Aorta (tissue), 5 donors: ENCODE results near the gene TRIM75. TPM values are rescaled to one million over a fixed set of nuclear protein-coding genes. Genes with fewer than 3 reads are reported as not detected.
"Not testable (repeated sequence)": the region's sequence is repeated elsewhere in the genome, so short reads cannot be mapped to it uniquely, and the experiment has no call there.

ENCODE experiments used
- ATAC-seq: fragments of 200-7000 bp; cut with Tn5 transposase; one replicate; pipeline ENCODE4 v1.9.1; 2022; ENCODE audit warnings: moderate library complexity; ENCODE audit not compliant: low FRiP score
- DNase-seq, 2 donors: peaks; one replicate each; pipeline ENCODE4 v3.0.0-alpha.2; 2020
- H3K27ac ChIP-seq, 2 donors: one replicate each; pipeline ENCODE4 v1.5.1; 2013; ENCODE audit warnings: low read length in 2 of 2, mild to moderate bottlenecking in 2 of 2, moderate library complexity in 2 of 2, control low read depth in 1 of 2, inconsistent platforms in 1 of 2, low read depth in 1 of 2
- H3K27me3 ChIP-seq, 2 donors: one replicate each; pipeline ENCODE4 v1.6.1; 2013; ENCODE audit warnings: control low read depth in 1 of 2, low read length in 1 of 2, mild to moderate bottlenecking in 1 of 2, moderate library complexity in 1 of 2; ENCODE audit not compliant: insufficient read depth in 2 of 2, control insufficient read depth in 1 of 2
- H3K36me3 ChIP-seq, 2 donors: one replicate each; pipeline ENCODE4 v1.6.1; 2013; ENCODE audit warnings: control low read depth in 1 of 2, low read length in 1 of 2, mild to moderate bottlenecking in 1 of 2; ENCODE audit not compliant: insufficient read depth in 2 of 2, control insufficient read depth in 1 of 2
- H3K4me1 ChIP-seq, 2 donors: one replicate each; pipeline ENCODE4 v1.6.1; 2013; ENCODE audit warnings: low read length in 2 of 2, control low read depth in 1 of 2, mild to moderate bottlenecking in 1 of 2, moderate library complexity in 1 of 2; ENCODE audit not compliant: insufficient read depth in 2 of 2, control insufficient read depth in 1 of 2
- H3K4me3 ChIP-seq, 2 donors: one replicate each; pipeline ENCODE4 v1.5.1; 2013; ENCODE audit warnings: low read length in 2 of 2, control low read depth in 1 of 2, mild to moderate bottlenecking in 1 of 2
- H3K9me3 ChIP-seq: one replicate; pipeline ENCODE4 v1.6.1; 2013; ENCODE audit warnings: mild to moderate bottlenecking, low read length; ENCODE audit not compliant: control insufficient read depth
- WGBS, 2 donors: extraction: QIAGEN DNeasy Blood & Tissue Kit; methylation state at CpG; one replicate each; pipeline ENCODE4 v1.1.7; 2013; 5-methylcytosine and 5-hydroxymethylcytosine counted together
- intact Hi-C, 2 donors: fragments of 100-400 bp; cut with DNase I; formaldehyde crosslinking; loops; one replicate each; pipeline versions ENCODE4 v1.14.2 to v1.15.0; 2022
- polyA plus RNA-seq, 2 donors: library from polyadenylated mRNA; stranded (reverse); fragments of 200-250 nt; gene quantifications; one replicate each; pipeline ENCODE4 v1.2.3, GENCODE V29; 2013
- total RNA-seq, 2 donors: library from RNA; stranded (reverse); fragmentation: NEBNext Ultra II Directional; extraction: Animal tissue kit (Norgen Biotek cat#: 25700); gene quantifications; one replicate each; pipeline ENCODE4 v1.2.1, GENCODE V29; 2021
- donor health status: healthy with polysubstance abuse.
- donor health status: Bipolar disorder and iron deficiency.
- donor health status: DM: no; HTN: no; CAD: no.
- donor health status: DM: no; HTN: no; CAD: no.
- donor health status: DM: yes; HTN: yes; CAD: no.

The TRIM75 gene
- total and polyA plus RNA-seq, 4 donors = not detected

DNA sequence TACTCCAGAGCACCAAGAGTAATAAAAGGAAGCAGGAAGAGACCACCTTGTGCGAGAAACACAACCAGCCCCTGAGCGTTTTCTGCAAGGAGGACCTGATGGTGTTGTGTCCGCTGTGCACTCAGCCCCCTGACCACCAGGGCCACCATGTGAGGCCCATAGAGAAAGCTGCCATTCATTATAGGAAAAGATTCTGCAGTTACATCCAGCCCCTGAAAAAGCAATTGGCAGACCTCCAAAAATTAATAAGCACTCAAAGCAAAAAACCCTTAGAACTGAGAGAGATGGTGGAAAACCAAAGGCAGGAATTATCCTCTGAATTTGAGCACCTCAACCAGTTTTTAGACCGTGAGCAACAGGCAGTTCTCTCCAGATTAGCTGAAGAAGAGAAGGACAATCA is 5.7 kb downstream of the TRIM75 start:
- Histone ChIP-seq H3K9me3 (no peaks in the 10 kb centered on the region), H3K36me3 (no peaks in the 10 kb centered on the region), H3K4me3 (no peak overlapping the region), H3K4me1 (no peaks in the 10 kb centered on the region), H3K27me3 (peaks cover 0 to 5% of the 10 kb centered on the region in 2 donors), H3K27ac (no peak overlapping the region)
- DNase-seq (no peak), ATAC-seq (no peak)
- WGBS, 2 donors = 85% methylated on average over 4 of the region's 4 CpGs
- intact Hi-C loops = no loop called here

DNA sequence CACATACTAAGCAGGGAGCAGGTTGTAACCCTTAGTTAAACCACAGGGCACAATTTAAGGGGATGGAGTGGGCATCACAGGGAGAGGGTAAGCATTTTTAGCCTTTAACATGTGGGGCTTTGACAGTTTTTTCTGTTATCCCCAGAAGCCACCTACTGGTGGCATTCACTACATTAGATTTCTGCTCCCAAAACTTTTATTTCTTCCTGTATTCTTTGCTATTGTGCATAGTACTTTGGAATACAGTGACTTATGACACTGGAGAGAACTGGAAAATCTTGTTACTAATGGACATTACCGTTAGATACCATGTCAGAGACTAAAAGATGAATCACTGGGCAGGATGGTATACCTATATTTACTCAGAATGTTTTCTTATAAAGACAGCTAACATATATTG is 7.3 kb downstream of the TRIM75 start:
- Histone ChIP-seq H3K9me3 (no peaks in the 10 kb centered on the region), H3K36me3 (no peaks in the 10 kb centered on the region), H3K4me3 (no peak overlapping the region), H3K27me3 (peaks cover 0 to 2% of the 10 kb centered on the region in 2 donors), H3K4me1 (no peaks in the 10 kb centered on the region), H3K27ac (no peak overlapping the region)
- WGBS, 2 donors = 47 to 57% methylated on average over 1 of the region's 1 CpG
- ATAC-seq (no peak), DNase-seq (no peak)
- intact Hi-C loops = no loop called here

DNA sequence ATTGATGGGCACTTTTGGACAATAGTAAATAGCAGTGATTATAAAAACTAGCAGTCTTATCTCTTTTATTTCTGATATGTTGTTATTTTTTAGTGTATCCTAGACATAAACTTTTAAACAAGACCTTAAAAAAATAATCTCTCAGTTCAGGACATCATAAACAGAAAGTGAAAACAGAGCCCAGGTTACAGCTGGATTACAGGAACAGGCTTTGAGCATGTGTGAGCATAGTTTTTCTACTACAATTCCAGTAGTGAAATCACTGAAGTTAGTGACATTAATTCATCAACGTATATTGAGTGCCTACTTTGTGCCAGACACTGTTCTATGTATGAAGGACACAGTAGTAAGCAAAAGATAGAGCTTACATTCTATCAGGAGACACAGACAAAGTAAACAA is 16.9 kb downstream of the TRIM75 start:
- no peak overlapping the region for H3K4me3 ChIP-seq
- no peak overlapping the region for H3K27ac ChIP-seq
- H3K27me3 ChIP-seq = no peaks in the 10 kb centered on the region
- no peaks in the 10 kb centered on the region for H3K9me3 ChIP-seq
- 66 to 68% methylated on average over 1 of the region's 1 CpG for WGBS, 2 donors
- no peaks in the 10 kb centered on the region for H3K4me1 ChIP-seq
- DNase-seq = no peak
- ATAC-seq = no peak
- H3K36me3 ChIP-seq = no peaks in the 10 kb centered on the region
- intact Hi-C loops = no loop called here

GRCh38 chr4:165073346-165073745 is 19.7 kb downstream of the TRIM75 start:
- H3K4me3 ChIP-seq, DNase-seq, H3K9me3 ChIP-seq, intact Hi-C loops, H3K27ac ChIP-seq, H3K4me1 ChIP-seq, H3K36me3 ChIP-seq, H3K27me3 ChIP-seq, ATAC-seq: not testable (repeated sequence)
- WGBS, 2 donors = 26 to 29% methylated on average over 11 of the region's 11 CpGs

- Histone ChIP-seq H3K9me3 (no peaks in the 10 kb centered on the region), H3K4me1 (no peaks in the 10 kb centered on the region), H3K36me3 (peaks cover 0 to 3% of the 10 kb centered on the region in 2 donors), H3K4me3 (no peak overlapping the region), H3K27me3 (no peaks in the 10 kb centered on the region), H3K27ac (no peak overlapping the region)
- intact Hi-C loops = no loop called here
- no peak for ATAC-seq
- WGBS, 2 donors = 94 to 95% methylated on average over 5 of the region's 5 CpGs
- no peak for DNase-seq
Observed at GRCh38 chr4:165077034-165077578, 23.4 kb downstream of the TRIM75 start.

GRCh38 chr4:165079476-165079875 is 25.8 kb downstream of the TRIM75 start:
- 32 to 34% methylated on average over 6 of the region's 6 CpGs for WGBS, 2 donors
- H3K4me3 ChIP-seq = no peak overlapping the region
- intact Hi-C loops = no loop called here
- no peak overlapping the region for H3K27ac ChIP-seq
- DNase-seq (peak in 1 of 2 donors; percentile 55), ATAC-seq (no peak)
- no peaks in the 10 kb centered on the region for H3K27me3 ChIP-seq
- peaks cover 0 to 3% of the 10 kb centered on the region in 2 donors for H3K36me3 ChIP-seq
- no peaks in the 10 kb centered on the region for H3K4me1 ChIP-seq
- no peaks in the 10 kb centered on the region for H3K9me3 ChIP-seq

DNA sequence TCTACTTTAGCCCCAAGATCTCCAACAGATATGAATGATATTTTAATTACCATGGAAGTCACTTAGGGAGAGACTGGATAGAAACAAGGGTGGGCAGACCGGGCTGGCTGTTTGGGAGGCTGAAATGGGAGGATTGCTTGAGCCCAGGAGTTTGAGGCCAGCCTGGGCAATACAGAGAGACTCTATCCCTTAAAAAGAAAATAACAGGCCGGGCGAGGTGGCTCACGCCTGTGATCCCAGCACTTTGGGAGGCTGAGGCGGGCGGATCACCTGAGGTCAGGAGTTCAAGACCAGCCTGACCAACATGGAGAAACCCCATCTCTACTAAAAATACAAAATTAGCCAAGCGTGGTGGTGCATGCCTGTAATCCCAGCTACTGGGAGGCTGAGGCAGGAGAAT is 31.1 kb downstream of the TRIM75 start:
- H3K27ac ChIP-seq, H3K9me3 ChIP-seq, H3K27me3 ChIP-seq, intact Hi-C loops, H3K4me1 ChIP-seq, DNase-seq, H3K36me3 ChIP-seq, ATAC-seq, H3K4me3 ChIP-seq: not testable (repeated sequence)
- 94 to 96% methylated on average over 6 to 7 of the region's 7 CpGs for WGBS, 2 donors

DNA sequence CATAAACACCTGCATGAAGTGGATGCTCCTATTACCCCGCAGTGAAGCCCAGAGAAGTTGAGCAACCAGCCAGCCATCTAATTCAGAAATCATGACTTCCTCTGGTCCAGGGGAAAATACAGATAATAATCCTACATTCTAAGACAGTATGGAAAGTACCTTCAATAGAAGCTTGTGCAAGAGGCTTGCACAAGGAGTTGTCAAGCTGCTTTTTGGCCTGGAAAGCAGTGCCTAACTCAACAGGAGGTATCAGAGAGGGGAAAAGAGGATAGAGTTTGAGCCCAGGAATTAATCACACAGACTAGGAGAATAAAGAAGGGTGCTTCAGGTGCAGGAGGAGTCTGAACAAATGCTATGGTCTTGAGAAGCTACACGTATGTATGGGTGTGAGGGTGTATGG is 32.3 kb downstream of the TRIM75 start:
- no peaks in the 10 kb centered on the region for H3K9me3 ChIP-seq
- 97 to 98% methylated on average over 2 of the region's 2 CpGs for WGBS, 2 donors
- no peak overlapping the region for H3K27ac ChIP-seq
- ATAC-seq = no peak
- intact Hi-C loops = no loop called here
- no peaks in the 10 kb centered on the region for H3K27me3 ChIP-seq
- H3K4me3 ChIP-seq = no peak overlapping the region
- DNase-seq = no peak
- no peaks in the 10 kb centered on the region for H3K4me1 ChIP-seq
- H3K36me3 ChIP-seq = peaks cover 4 to 8% of the 10 kb centered on the region in 2 donors

GRCh38 chr4:165088366-165088765 is 34.7 kb downstream of the TRIM75 start:
- Histone ChIP-seq H3K27me3 (no peaks in the 10 kb centered on the region), H3K4me1 (no peaks in the 10 kb centered on the region), H3K4me3 (no peak overlapping the region), H3K36me3 (peaks cover 4 to 8% of the 10 kb centered on the region in 2 donors), H3K9me3 (no peaks in the 10 kb centered on the region), H3K27ac (no peak overlapping the region)
- intact Hi-C loops = no loop called here
- no peak for DNase-seq
- ATAC-seq = no peak
- WGBS, 2 donors = 87 to 90% methylated on average over 3 of the region's 3 CpGs
